HG03045 (cell line): ENCODE measurements around the gene MPI.
"Not testable (repeated sequence)": the region's sequence is repeated elsewhere in the genome, so short reads cannot be mapped to it uniquely, and the experiment has no call there.

Source experiments
- ATAC-seq: cut with Tn5 transposase; IDR thresholded peaks from one replicate; pipeline ENCODE4 v1.9.1; 2021; ENCODE audit warnings: mild to moderate bottlenecking, moderate library complexity; ENCODE audit not compliant: unreplicated experiment

MPI gene

GRCh38 chr15:74863239-74864056, 26.4 kb upstream of the MPI start:
- no peak for ATAC-seq

GRCh38 chr15:74864296-74864695, 25.5 kb upstream of the MPI start:
- no peak for ATAC-seq

- ATAC-seq: no peak
Measured at GRCh38 chr15:74865316-74865715, 24.5 kb upstream of the MPI start.

- ATAC-seq: no peak
Measured at GRCh38 chr15:74866090-74866489, 23.8 kb upstream of the MPI start.

- ATAC-seq: no peak
Measured at GRCh38 chr15:74867466-74868038, 22.3 kb upstream of the MPI start.

GRCh38 chr15:74868059-74868458, 21.8 kb upstream of the MPI start:
- no peak for ATAC-seq

- no peak for ATAC-seq
Measured at GRCh38 chr15:74869372-74869725, 20.5 kb upstream of the MPI start.

GRCh38 chr15:74869726-74870407, 20.0 kb upstream of the MPI start:
- ATAC-seq: peak; percentile 43

GRCh38 chr15:74870436-74871215, 19.2 kb upstream of the MPI start:
- no peak for ATAC-seq

- no peak for ATAC-seq
Measured at GRCh38 chr15:74872702-74873035, 17.2 kb upstream of the MPI start.

- peak; percentile 82 for ATAC-seq
Measured at GRCh38 chr15:74873036-74873755, 16.6 kb upstream of the MPI start, which contains the start of gene SCAMP2. Gene SCAMP2, minus strand, starts transcription at chr15:74873365. Its CDS starts 110 bp downstream, at chr15:74873255.

- no peak for ATAC-seq
Measured at GRCh38 chr15:74873756-74874424, 16.0 kb upstream of the MPI start.

GRCh38 chr15:74878273-74878672, 11.6 kb upstream of the MPI start:
- ATAC-seq: no peak

GRCh38 chr15:74882528-74882927, 7.3 kb upstream of the MPI start:
- ATAC-seq: no peak

GRCh38 chr15:74884428-74885223, 5.2 kb upstream of the MPI start:
- ATAC-seq: no peak

GRCh38 chr15:74885461-74885860, 4.4 kb upstream of the MPI start:
- ATAC-seq: no peak

GRCh38 chr15:74887537-74888193, 2.2 kb upstream of the MPI start:
- ATAC-seq: not testable (repeated sequence)

GRCh38 chr15:74888716-74889115, 1.1 kb upstream of the MPI start:
- no peak for ATAC-seq

- no peak for ATAC-seq
Measured at GRCh38 chr15:74889390-74889882, 406 bp upstream of the MPI start.
